HPDE6-E6E7 (cell line): ENCODE data around the gene CD164L2.

ENCODE experiments used
- DNase-seq: peaks from one replicate; pipeline ENCODE4 v3.0.0; 2011; ENCODE audit warnings: missing footprints; ENCODE audit errors: extremely low spot score

CD164L2 gene

DNA sequence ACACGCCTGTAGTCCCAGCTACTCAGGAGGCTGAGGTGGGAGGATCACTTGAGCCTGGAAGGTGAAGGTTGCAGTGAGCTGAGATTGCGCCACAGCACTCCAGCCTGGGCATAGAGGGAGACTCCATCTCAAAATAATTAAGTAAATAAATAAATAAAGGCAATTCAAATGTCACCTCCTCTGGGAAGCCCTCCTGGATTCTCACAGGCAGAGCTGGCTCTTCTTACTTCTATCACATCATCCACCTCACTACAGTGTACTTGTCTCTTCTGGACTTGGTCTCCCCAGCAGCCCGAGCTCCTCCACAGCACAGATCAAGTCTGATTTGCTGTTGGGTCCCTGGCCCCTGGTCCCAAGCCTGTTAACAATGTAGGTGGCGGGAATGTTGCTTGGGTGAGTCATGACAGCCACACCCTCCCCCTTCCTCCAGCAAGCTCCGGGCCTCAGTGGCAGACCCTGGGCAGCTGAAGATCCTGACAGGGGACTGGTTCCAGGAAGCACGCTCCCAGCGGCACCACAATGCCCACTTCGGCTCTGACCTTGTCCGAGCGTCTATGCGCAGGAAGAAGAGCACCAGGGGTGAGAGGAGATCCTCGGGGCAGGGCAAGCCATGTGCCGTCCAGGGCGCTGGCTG lies 36.0 kb downstream of the CD164L2 start:
- DNase-seq = no peak

DNA sequence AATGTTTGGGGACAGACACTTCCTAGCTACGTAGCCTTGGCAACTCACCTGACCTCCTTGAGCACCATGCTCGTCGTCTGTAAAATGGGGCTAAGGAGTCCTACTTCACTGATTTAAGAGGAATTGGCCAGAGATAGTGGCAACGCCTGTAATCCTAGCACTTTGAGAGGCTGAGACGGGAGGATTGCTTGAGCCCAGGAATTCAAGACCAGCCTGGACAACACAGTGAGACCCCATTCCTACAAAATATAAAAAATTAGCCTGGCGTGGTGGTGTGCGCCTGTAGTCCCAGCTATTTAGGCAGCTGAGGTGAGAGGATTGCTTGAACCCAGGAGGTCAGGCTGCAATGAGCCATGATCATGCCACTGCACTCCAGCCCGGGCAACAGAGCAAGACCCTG lies 36.8 kb downstream of the CD164L2 start:
- no peak for DNase-seq

DNA sequence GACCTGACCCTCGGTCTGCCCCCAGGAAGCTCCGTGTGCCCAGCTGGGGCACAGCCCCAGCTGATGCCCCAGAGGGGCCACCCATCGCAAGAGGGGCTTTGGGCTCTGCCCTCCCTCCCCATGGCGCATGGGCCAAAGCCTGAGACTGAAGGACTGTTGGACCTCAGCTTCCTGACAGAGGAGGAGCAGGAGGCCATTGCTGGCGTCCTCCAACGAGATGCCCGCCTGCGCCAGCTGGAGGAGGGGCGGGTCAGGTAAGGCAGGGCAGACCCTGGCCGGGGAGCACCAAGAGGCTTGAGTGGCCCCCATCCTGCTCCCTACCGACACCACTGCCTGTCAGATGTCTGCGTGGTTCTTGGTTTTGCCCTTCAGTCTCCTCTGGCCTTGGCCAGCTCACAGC lies 37.9 kb downstream of the CD164L2 start:
- no peak for DNase-seq

DNA sequence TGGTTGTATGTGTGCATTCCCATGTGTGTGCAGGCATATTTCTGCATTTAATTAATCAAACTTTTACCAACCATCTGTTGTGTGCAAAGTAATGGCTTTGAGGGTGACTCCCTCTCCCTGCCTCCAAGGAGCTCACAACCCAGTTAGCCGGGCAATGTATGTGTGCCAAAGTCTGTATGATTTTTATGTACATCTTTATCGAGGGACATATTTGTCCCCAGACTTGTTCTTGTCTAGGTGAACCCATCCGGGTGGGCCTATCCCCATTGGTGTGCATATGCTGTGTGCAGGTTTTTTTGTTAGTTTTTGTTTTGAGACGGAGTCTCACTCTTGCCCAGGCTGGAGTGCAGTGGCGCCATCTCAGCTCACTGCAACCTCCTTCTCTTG lies 39.5 kb downstream of the CD164L2 start:
- no peak for DNase-seq

DNA sequence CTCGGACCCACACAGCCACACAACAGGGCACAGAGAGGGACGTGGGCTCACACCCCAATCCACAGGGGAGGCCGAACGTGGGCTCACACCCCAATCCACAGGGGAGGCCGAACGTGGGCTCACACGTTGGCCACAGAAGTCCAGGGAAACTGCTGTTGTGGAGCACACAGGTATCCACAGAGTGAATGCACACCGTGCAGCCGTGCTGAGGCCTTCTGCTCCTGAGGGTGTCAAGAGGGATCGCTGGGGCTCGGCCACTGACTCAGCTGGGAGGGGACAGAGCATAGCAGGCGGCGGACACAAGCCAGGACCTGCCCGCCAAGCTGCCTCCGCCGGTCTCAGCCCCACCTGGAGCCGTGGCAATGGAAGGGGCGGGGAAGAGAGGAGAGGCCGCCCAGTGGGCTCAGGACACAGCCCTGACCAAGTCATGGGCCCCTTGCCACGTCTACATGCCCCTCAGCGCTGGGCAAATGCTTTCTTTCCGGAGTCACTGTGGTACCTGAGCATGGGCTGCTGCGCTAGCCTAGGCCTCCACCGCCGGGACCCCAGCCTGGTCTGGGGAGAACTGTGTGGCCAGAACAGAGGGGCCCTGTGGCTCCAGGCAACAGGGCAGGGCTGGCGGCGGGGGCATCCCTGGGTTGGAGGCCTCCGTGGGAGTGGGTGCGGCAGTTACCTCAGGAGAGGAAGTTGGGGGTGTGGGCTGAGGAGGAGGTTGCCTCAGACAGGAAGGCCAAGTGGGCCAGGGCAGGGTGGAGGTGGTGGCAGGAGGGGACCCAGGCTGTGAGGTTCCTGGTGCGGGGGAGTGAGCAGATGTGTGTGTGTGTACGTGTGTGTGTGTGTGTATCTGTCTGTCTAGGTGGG lies 40.1 kb downstream of the CD164L2 start:
- DNase-seq = peak; percentile 99

DNA sequence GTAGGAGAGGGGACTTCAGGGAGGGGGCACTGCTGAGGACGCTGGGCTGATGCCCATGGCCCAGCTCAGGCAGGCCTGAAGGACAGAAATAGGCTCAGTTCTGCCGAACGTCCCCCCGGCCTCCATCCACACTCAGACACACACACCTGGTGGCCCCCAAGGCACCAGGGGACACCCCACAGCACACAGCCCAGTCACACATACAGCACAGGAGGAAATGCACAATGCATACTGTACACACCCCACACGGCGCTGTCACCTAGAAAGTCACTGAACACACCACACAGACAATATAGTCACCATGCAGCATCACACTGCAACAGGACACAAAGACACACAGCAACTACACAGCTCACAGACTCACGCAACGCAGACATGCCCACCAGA lies 40.7 kb downstream of the CD164L2 start:
- no peak for DNase-seq

DNA sequence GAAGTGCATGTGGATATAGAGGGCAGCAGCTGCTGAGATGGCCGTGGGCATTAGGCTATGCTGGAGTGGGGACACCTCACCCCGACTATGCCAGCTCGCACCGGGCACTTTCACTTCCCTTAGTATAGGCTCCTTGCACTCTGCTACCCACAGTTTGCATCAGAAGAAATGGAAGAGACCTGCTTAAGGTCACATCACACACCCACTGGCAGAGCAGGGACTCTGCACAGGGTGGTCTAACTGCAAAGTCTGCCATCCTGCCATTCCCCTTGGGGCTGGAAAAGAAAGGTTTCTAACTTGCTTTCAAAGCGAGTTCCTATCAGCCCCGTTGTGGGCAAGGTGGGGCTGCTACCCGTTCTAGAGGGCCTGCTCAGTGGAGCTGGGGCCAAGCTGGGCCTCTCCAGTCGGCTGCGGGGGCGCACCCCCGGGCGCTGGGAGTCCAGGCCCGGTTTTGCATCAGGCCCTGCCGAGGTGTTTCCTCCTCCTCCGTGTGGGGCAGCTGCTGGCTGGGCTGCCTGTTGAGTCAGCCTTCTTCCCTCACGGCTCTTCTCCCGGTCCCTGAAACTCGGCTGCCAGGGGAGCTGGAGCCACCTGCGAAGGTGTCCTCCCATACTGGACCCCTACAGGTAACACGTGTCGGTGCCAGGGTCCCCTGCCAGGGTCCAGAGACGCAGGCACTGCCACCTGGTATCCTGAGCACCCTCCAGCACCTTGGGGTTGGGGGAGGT lies 41.4 kb downstream of the CD164L2 start, which contains the start of gene SYTL1:
Gene SYTL1 (plus strand): TSS at position 498 of the 728 bp plus-strand sequence. CDS start 3,313 bp downstream, outside the sequence.
- DNase-seq = peak; percentile 88

DNA sequence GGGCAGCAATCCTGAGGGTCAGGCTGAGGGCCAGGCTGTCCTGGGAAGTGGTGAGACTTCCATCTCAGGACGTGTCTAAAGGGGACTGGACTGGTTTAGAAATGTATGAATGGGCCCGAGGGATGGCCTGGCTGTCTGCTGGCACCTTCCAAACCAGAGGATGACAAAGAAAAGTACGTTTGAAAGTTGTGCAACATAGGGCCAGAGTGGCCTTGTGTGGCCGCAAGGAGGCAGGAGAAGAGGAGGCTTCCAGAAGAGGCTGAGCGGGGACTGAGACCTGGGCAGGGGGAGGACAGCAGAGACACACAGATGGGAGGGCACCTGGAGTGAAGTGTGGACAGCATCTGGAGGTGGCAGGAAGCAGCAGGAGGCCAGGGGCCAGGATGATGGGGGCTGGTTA lies 43.9 kb downstream of the CD164L2 start:
- DNase-seq = no peak

DNA sequence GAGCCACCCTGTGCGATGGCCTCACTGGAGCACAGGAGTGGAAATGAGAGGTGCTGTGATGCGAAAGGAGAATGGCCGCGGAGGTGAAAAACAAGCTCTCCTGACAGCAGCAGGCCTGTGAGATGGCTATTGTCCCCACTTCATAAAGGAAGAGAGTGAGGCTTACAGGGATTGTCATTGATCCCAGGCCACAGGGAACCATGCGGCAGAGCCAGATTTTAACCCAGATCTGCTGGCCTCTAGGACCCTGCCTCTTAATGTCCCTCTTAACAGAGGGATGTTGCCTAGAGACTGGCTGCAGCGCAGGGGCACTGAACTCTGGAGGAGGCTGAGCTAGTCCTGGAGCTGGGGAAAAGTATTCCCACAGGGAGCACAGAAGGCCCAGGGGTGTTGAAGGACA lies 44.4 kb downstream of the CD164L2 start:
- no peak for DNase-seq

DNA sequence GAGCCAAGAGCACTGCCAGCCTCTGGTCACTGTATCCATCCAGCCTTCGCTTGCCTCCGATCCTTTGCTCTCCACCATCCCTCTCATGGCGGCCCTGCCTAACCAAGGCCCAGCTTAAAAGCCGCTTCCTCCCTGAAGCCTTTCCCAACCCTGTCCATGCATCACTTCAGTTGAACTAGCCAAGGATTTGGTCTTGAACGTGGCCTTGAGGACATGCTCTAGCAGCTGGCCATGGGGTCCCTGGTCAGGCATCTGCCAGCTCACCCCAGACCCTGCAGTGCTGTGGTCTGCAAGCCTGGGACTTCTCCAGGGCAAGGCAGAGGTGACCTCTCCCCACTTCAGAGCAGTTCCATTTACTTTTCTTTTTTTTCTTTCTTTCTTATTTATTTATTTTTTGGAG lies 46.4 kb downstream of the CD164L2 start:
- no peak for DNase-seq

DNA sequence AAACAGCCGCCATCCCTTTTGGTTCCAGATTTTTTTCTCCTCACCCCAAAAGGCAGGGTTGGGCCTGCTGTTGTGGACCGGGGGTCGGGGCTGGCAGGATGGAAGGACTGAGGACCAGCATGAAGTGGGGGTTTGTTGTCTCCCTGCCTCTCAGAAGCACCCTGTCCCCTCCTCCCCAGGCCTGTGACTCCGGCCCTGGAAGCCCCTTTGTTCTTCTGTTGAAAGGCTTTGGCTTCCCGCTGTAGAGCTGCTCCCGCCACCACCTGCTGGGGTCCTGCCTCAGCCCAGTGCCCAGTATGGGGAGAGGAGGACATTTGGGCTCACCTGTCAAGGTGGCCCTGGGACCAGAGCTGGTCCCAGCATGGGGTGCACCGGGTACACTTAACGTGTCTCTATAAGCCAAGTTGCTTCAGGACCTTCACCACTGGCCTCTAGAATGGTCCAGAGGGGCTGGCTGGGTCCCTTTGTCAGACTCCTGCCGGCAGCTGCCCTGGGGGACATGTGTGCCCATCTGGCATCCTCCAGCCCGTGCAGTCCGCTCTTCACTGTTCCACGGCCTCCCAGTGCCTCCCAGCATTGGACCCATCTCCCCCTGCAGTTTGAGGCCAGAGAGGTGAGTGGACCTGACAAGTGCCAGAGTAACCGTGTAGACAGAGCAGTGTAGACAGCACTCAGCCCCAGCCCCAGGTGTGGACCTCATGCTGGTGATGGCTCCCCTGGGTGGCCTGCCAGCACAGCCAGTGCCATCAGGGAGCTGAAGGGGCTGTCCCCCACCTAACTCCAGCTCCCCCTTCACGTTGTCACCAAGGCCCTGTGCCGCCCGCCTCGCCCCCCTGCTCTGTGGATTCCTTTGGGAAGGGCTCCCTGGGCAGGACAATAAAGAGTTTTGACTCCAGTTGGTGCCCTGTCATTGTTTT lies 47.4 kb downstream of the CD164L2 start:
- no peak for DNase-seq

DNA sequence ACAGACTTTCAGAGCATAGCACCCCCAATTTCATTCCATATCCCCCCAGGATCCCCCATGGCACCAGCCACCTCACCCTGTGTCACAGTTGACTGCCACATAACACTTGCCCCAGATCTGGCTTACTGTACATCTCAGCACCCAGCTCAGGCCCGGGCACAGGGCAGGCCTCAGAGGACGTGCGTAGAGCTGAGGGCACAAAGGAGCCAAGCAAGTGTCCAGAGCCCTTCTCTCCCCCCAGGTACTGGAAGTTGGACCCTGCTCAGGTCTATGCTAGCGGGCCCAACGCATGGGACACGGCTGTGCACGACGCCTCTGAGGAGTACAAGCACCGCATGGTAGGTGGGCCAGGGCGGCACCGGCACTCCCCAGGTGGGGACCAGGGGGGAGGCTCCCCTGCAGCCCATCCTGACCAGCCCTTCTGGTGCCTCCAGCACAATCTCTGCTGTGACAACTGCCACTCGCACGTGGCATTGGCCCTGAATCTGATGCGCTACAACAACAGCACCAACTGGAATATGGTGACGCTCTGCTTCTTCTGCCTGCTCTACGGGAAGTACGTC lies 49.3 kb downstream of the CD164L2 start:
- no peak for DNase-seq

DNA sequence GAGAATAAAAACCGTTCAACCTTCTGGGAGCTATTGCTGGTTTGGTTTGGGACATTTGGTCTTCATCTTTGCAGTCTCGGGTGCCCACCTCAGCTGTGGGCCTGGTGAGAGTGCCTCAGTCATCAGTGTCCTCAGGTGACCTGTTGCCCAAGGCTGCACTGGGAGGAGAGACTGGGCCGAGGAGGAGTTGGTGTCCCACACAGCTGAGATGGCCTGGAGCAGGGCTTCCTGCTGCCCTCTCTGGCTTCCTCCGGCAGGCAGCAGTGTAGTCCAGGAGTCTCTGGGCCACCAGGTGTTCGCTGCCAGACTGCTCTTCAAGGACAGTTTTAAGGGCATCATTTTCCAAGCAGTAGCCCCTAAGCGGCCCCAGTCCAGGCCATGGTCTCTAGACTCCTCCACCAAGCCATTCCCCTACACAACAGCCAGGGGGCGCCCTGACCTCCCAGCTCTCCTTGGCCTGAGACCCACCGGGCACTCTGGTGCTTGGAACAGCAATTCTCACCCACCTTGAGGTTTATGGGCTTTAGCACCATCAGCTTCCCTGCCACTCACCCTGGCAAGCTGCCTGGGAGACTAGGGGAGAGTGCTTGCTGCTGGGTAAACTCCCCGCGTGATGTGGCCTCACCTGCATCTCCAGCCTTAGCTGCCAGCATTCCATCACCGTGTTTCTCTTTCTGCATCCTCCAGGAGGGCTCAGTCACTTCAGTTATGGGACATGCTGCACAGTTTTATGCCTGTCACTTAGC lies 50.4 kb downstream of the CD164L2 start:
- peak; percentile 38 for DNase-seq

DNA sequence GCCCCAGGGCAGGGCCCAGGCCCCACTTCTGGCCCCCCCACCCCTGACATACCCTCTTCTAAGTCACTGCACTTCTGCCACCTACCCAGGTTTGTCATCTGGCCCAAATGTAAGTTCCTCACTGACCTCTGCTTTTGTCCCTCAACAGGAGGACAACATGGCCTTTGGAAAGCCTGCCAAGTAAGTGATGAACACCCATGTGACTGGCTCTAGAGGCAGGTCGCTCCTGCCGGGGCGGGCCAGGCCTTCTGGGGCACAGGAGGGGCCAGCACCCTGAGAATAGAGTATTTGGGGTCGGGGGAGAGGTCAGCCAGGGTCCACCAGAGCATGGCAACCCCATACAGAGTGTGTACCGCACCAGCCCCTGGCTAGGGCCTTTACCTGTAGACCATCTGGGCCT lies 51.2 kb downstream of the CD164L2 start:
- DNase-seq = no peak

DNA sequence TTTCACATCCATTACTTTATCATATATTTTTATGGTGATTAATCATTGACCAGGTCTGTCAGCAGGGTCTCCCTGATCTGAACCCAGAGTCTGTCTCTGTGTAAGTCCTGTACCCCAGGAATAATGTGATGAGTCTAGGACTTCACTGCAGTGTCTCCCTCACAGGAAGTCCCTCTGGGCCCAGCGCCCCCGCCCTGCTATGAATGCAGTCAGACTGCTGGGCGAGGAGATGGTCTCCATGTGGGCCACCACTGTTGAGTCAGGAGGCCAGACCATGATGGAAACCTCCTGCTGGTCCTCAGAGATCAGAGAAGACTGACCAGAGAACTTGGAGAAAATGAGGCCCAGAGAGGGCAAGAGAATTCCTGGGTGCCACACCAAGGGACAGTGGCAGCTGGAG lies 51.7 kb downstream of the CD164L2 start:
- DNase-seq = no peak

DNA sequence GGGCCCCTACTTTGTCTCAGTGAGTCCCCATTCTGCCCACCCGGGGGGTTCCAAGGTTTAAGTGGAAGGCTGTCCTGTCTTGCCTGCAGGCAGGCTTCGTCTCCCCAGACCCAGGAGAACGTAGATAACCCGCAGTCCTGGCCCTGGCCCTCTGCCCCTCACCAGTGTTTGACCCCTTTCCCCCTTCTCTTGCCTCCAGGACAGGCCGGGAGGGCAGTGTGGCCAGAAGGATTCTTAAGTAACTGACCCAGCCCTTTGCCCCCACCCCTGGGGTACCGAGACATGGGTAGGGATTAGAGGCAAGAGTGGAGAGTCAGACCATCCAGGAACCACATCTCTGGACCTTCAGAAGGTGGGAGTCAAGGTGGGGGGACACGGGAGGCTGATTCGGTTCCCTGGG lies 52.3 kb downstream of the CD164L2 start:
- no peak for DNase-seq
